NCI-H1436 treated with DMSO at 0.1 percent for 48 hours (cell line): ENCODE measurements around the gene CDH6.
"Not testable (repeated sequence)": the region's sequence is repeated elsewhere in the genome, so short reads cannot be mapped to it uniquely, and the experiment has no call there.

Experiments used
- DNase-seq: peaks from one replicate; lab custom pipeline; 2025; lab: John Stamatoyannopoulos, UW

The CDH6 gene

GRCh38 chr5:31328040-31328733 lies 134.7 kb downstream of the CDH6 start:
- DNase-seq = no peak

GRCh38 chr5:31329715-31330114 lies 136.2 kb downstream of the CDH6 start:
- DNase-seq = no peak

- DNase-seq = no peak
Observed at GRCh38 chr5:31332160-31332559, 138.7 kb downstream of the CDH6 start.

- DNase-seq = no peak
Observed at GRCh38 chr5:31333475-31333874, 140.0 kb downstream of the CDH6 start.

- no peak for DNase-seq
Observed at GRCh38 chr5:31334061-31334860, 140.8 kb downstream of the CDH6 start.

- DNase-seq = no peak
Observed at GRCh38 chr5:31335456-31335855, 142.0 kb downstream of the CDH6 start.

- no peak for DNase-seq
Observed at GRCh38 chr5:31343946-31344345, 150.5 kb downstream of the CDH6 start.

GRCh38 chr5:31346896-31347551 lies 153.5 kb downstream of the CDH6 start:
- DNase-seq = no peak

- DNase-seq = no peak
Observed at GRCh38 chr5:31347552-31347905, 154.0 kb downstream of the CDH6 start.

- DNase-seq = no peak
Observed at GRCh38 chr5:31350395-31350794, 156.9 kb downstream of the CDH6 start.

GRCh38 chr5:31355337-31355736 lies 161.9 kb downstream of the CDH6 start:
- DNase-seq = no peak

- DNase-seq = no peak
Observed at GRCh38 chr5:31357038-31357437, 163.6 kb downstream of the CDH6 start.

- no peak for DNase-seq
Observed at GRCh38 chr5:31359839-31360238, 166.4 kb downstream of the CDH6 start.

GRCh38 chr5:31361234-31361633 lies 167.7 kb downstream of the CDH6 start:
- no peak for DNase-seq

- DNase-seq = not testable (repeated sequence)
Observed at GRCh38 chr5:31361704-31362528, 168.4 kb downstream of the CDH6 start.

GRCh38 chr5:31362529-31362900 lies 169.0 kb downstream of the CDH6 start:
- DNase-seq = no peak

- DNase-seq = no peak
Observed at GRCh38 chr5:31362931-31363568, 169.6 kb downstream of the CDH6 start.

GRCh38 chr5:31364881-31365636 lies 171.6 kb downstream of the CDH6 start:
- DNase-seq = no peak

- DNase-seq = no peak
Observed at GRCh38 chr5:31365776-31366175, 172.3 kb downstream of the CDH6 start.

- DNase-seq = no peak
Observed at GRCh38 chr5:31366941-31367340, 173.5 kb downstream of the CDH6 start.

GRCh38 chr5:31372124-31372523 lies 178.6 kb downstream of the CDH6 start:
- DNase-seq = no peak
